ENCODE measurements around the gene ZNF185.
A peak's percentile ranks its signal among the peaks of the same experiment; 100 is the strongest.

DNA sequence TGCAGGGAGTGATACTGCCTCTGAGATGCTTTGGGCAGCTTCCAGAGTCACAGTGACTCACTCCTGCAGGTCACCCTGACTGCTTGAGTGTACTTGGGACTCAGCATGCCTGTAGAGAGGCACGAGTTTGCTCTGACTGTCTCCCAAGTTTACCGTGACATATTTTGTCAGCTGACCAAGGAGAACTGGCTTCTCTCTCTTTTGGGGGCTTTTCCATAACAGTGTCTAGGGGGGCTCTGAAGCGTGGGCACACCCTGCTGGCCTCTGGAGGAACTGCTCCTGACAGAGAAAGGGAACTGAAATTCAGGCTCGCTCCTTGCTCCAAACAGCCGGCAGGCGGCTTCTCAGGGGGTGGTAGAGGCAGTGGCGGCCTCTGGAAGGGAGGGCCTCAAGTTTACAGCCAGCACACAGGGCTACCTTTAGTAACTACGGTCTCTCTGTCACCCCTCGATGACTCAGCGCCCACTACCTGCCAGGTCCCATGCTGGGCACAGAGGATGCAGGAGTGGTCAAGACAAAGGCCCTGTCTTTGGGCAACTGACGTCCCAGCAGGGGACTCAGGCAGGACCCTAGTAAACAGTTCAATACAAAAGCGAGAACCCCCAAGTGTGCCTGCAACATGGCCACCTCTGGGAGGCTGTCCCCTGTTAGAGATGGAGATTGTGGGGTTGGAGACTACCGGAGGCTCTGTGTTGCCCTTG, 17.8 kb downstream of the ZNF185 start:
- TF ChIP-seq, protein P1, sequence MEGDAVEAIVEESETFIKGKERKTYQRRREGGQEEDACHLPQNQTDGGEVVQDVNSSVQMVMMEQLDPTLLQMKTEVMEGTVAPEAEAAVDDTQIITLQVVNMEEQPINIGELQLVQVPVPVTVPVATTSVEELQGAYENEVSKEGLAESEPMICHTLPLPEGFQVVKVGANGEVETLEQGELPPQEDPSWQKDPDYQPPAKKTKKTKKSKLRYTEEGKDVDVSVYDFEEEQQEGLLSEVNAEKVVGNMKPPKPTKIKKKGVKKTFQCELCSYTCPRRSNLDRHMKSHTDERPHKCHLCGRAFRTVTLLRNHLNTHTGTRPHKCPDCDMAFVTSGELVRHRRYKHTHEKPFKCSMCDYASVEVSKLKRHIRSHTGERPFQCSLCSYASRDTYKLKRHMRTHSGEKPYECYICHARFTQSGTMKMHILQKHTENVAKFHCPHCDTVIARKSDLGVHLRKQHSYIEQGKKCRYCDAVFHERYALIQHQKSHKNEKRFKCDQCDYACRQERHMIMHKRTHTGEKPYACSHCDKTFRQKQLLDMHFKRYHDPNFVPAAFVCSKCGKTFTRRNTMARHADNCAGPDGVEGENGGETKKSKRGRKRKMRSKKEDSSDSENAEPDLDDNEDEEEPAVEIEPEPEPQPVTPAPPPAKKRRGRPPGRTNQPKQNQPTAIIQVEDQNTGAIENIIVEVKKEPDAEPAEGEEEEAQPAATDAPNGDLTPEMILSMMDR (IDR thresholded peaks at IDR 0.05; ENCODE audit: low read length), result peak; percentile 70
- no peak for TF ChIP-seq EZH2phosphoT487 (IDR thresholded peaks at IDR 0.05; ENCODE audit: low read length)
- no peak for TF ChIP-seq EZH2 (optimal IDR thresholded peaks at IDR 0.05; ENCODE audit: low read depth, low read length)

Measured in MM.1S (cell line).